Lung (tissue), 12 donors: ENCODE results near the gene SLC4A1. TPM values are rescaled to one million over a fixed set of nuclear protein-coding genes. Genes with fewer than 3 reads are reported as not detected.

Experiments
- ATAC-seq: fragments of 200-7000 bp; cut with Tn5 transposase; one replicate; pipeline ENCODE4 v1.9.1; 2020; ENCODE audit warnings: moderate number of reproducible peaks; ENCODE audit not compliant: insufficient read depth, low FRiP score
- DNase-seq, 3 donors: peaks; one replicate each; pipeline ENCODE4 v3.0.0-alpha.2; 2013 to 2017
- H3K27ac ChIP-seq, 2 donors: one replicate each; pipeline ENCODE4 v1.5.1; 2013; ENCODE audit warnings: mild to moderate bottlenecking in 2 of 2, moderate library complexity in 2 of 2, control low read depth in 1 of 2, inconsistent platforms in 1 of 2, low read depth in 1 of 2, low read length in 1 of 2
- H3K27me3 ChIP-seq, 3 donors: one replicate each; pipeline ENCODE4 v1.5.1; 2013; ENCODE audit warnings: low read length in 2 of 3; ENCODE audit not compliant: control insufficient read depth in 3 of 3, insufficient read depth in 3 of 3
- H3K36me3 ChIP-seq, 4 donors: one replicate each; pipeline ENCODE4 v1.5.1; 2013; ENCODE audit warnings: low read length in 4 of 4, mild to moderate bottlenecking in 1 of 4, moderate library complexity in 1 of 4; ENCODE audit not compliant: control insufficient read depth in 4 of 4, insufficient read depth in 4 of 4
- H3K4me1 ChIP-seq, 5 donors: one replicate each; pipeline ENCODE4 v1.5.1; 2013; ENCODE audit warnings: low read length in 5 of 5, mild to moderate bottlenecking in 2 of 5, moderate library complexity in 1 of 5; ENCODE audit not compliant: control insufficient read depth in 5 of 5, insufficient read depth in 5 of 5
- H3K4me3 ChIP-seq: one replicate; pipeline ENCODE4 v1.5.1; 2013; ENCODE audit warnings: mild to moderate bottlenecking, control low read depth, moderate library complexity
- H3K9ac ChIP-seq, 2 donors: one replicate each; pipeline ENCODE4 v1.5.1; 2013; ENCODE audit warnings: low read length in 2 of 2, control low read depth in 1 of 2; ENCODE audit not compliant: insufficient read depth in 1 of 2
- H3K9me3 ChIP-seq, 4 donors: one replicate each; pipeline ENCODE4 v1.5.1; 2013; ENCODE audit warnings: low read length in 3 of 4, mild to moderate bottlenecking in 1 of 4, moderate library complexity in 1 of 4; ENCODE audit not compliant: control insufficient read depth in 4 of 4, insufficient read depth in 3 of 4
- CTCF ChIP-seq: IDR thresholded peaks from 2 replicates; pipeline ENCODE4 v1.5.1; 2012; ENCODE audit warnings: mild to moderate bottlenecking; ENCODE audit errors: control extremely low read depth, extremely low read depth
- WGBS, 2 donors: extraction: QIAGEN DNeasy Blood & Tissue Kit; methylation state at CpG; one replicate each; pipeline ENCODE4 v1.1.7; 2013; 5-methylcytosine and 5-hydroxymethylcytosine counted together
- polyA plus RNA-seq, 2 donors: library from polyadenylated mRNA; stranded (reverse); fragments of 200-250 nt; gene quantifications; one replicate each; pipeline ENCODE4 v1.2.1, GENCODE V29; 2013
- total RNA-seq, 2 donors: library from RNA; depleted of rRNA in 1 of 2; stranded (reverse); fragments of >200 nt in 1 of 2; gene quantifications; one replicate each; pipeline ENCODE4 v1.2.1, GENCODE V29; 2014 to 2021
- donor health status: control.
- donor health status: control.
- donor health status: Bipolar disorder and iron deficiency.
- donor health status: healthy.
- donor health status: DM: yes; HTN: yes; CAD: no.

SLC4A1 gene
- total and polyA plus RNA-seq, 4 donors = 0.10 to 40.9 (median 0.77) TPM

GRCh38 chr17:44219616-44220212 is 48.2 kb downstream of the SLC4A1 start, which contains the start of gene UBTF:
Gene UBTF (minus strand): TSS chr17:44219675. CDS start chr17:44218229, 1,446 bp downstream.
- Histone ChIP-seq H3K27me3 (no peaks in the 10 kb centered on the region), H3K9ac (no peak within 1 kb of the TSS), H3K4me3 (peak within 1 kb of the TSS; percentile 97), H3K9me3 (no peaks in the 10 kb centered on the region), H3K4me1 (peaks cover 5 to 39% (median 16%) of the 10 kb centered on the region in 5 donors), H3K27ac (peak within 1 kb of the TSS; percentile 98 to 99), H3K36me3 (peaks cover 5 to 28% (median 20%) of the 10 kb centered on the region in 4 donors)
- no peak for TF ChIP-seq CTCF
- 1% methylated on average over 18 to 70 of the region's 76 CpGs for WGBS, 2 donors
- no peak for ATAC-seq
- peak; percentile 85 to 92 (median 88) for DNase-seq

GRCh38 chr17:44219108-44219615 is 48.8 kb downstream of the SLC4A1 start:
- ATAC-seq = peak; percentile 13
- Histone ChIP-seq H3K4me1 (peaks cover 5 to 39% (median 16%) of the 10 kb centered on the region in 5 donors), H3K27me3 (no peaks in the 10 kb centered on the region), H3K36me3 (peaks cover 6 to 33% (median 25%) of the 10 kb centered on the region in 4 donors), H3K9me3 (no peaks in the 10 kb centered on the region), H3K4me3 (peak overlapping the region; percentile 79), H3K27ac (peak overlapping the region; percentile 97 to 99), H3K9ac (no peak overlapping the region)
- TF ChIP-seq CTCF = peak; percentile 2
- 0 to 2% methylated on average over 24 to 73 of the region's 73 CpGs for WGBS, 2 donors
- peak in 2 of 3 donors; percentile 78 to 85 for DNase-seq

- H3K4me3 ChIP-seq = peak overlapping the region; percentile 79
- TF ChIP-seq CTCF = peak; percentile 29
- WGBS, 2 donors = 0 to 1% methylated on average over 27 to 88 of the region's 89 CpGs
- H3K27me3 ChIP-seq = no peaks in the 10 kb centered on the region
- peak; percentile 92 to 96 (median 96) for DNase-seq
- ATAC-seq = peak; percentile 71
- no peaks in the 10 kb centered on the region for H3K9me3 ChIP-seq
- H3K27ac ChIP-seq = peak overlapping the region; percentile 97 to 99
- peaks cover 6 to 34% (median 30%) of the 10 kb centered on the region in 4 donors for H3K36me3 ChIP-seq
- H3K4me1 ChIP-seq = peaks cover 5 to 34% (median 13%) of the 10 kb centered on the region in 5 donors
- peak overlapping the region in 1 of 2 donors; percentile 71 for H3K9ac ChIP-seq
Observed at GRCh38 chr17:44218344-44219107, 49.4 kb downstream of the SLC4A1 start.
